Stimulated activated CD8-positive, alpha-beta memory T cell treated with anti-CD3 and anti-CD28 coated beads, Interleukin-12 subunit alpha, Interleukin-12 subunit beta, amount 100 ng/mL, for 24 hours (primary cell): ENCODE results near the gene ADM2.
"Not testable (repeated sequence)": the region's sequence is repeated elsewhere in the genome, so short reads cannot be mapped to it uniquely, and the experiment has no call there.

Experiments
- DNase-seq: peaks from one replicate; pipeline ENCODE4 v3.0.0-alpha.2; 2020; ENCODE audit errors: extremely low read depth

ADM2 gene

GRCh38 chr22:50506611-50507420 is 25.5 kb downstream of the ADM2 start:
- no peak for DNase-seq

GRCh38 chr22:50507421-50507990 is 26.2 kb downstream of the ADM2 start, which contains the start of gene LMF2:
LMF2 (minus strand) TSS chr22:50507702; CDS start chr22:50507675, 27 bp downstream.
- DNase-seq, result peak; percentile 83

GRCh38 chr22:50507991-50508884 is 26.9 kb downstream of the ADM2 start, which contains the start of gene NCAPH2:
NCAPH2 (plus strand) TSS chr22:50508224; CDS start chr22:50508338, 114 bp downstream.
- peak; percentile 90 for DNase-seq

- no peak for DNase-seq
Measured at GRCh38 chr22:50508897-50509296, 27.6 kb downstream of the ADM2 start.

GRCh38 chr22:50513175-50513574 is 31.8 kb downstream of the ADM2 start:
- no peak for DNase-seq

GRCh38 chr22:50516068-50516467 is 34.7 kb downstream of the ADM2 start:
- no peak for DNase-seq

GRCh38 chr22:50516891-50517290 is 35.5 kb downstream of the ADM2 start:
- no peak for DNase-seq

GRCh38 chr22:50517495-50518260 is 36.3 kb downstream of the ADM2 start:
- no peak for DNase-seq

- DNase-seq, result no peak
Measured at GRCh38 chr22:50518606-50519005, 37.3 kb downstream of the ADM2 start.

- no peak for DNase-seq
Measured at GRCh38 chr22:50519151-50519550, 37.8 kb downstream of the ADM2 start.

- DNase-seq, result not testable (repeated sequence)
Measured at GRCh38 chr22:50520184-50520583, 38.8 kb downstream of the ADM2 start.

- no peak for DNase-seq
Measured at GRCh38 chr22:50520826-50521453, 39.6 kb downstream of the ADM2 start.

GRCh38 chr22:50521710-50522109 is 40.4 kb downstream of the ADM2 start:
- no peak for DNase-seq

GRCh38 chr22:50522208-50522805 is 41.0 kb downstream of the ADM2 start:
- DNase-seq, result no peak

- DNase-seq, result no peak
Measured at GRCh38 chr22:50522806-50523438, 41.6 kb downstream of the ADM2 start.

GRCh38 chr22:50523458-50523805 is 42.1 kb downstream of the ADM2 start:
- DNase-seq, result no peak

GRCh38 chr22:50523806-50524675 is 42.7 kb downstream of the ADM2 start:
- DNase-seq, result no peak

GRCh38 chr22:50524676-50525103 is 43.3 kb downstream of the ADM2 start:
- no peak for DNase-seq
